Smooth muscle cell (in vitro differentiated cells): Measurements from ENCODE around the gene SURF2. TPM values are rescaled to one million over a fixed set of nuclear protein-coding genes. Genes with fewer than 3 reads are reported as not detected.
"Not testable (repeated sequence)": the region's sequence is repeated elsewhere in the genome, so short reads cannot be mapped to it uniquely, and the experiment has no call there.

Source experiments
- DNase-seq: peaks from one replicate; lab custom pipeline; 2025; ENCODE audit not compliant: unreplicated experiment; lab: John Stamatoyannopoulos, UW
- H2AFZ ChIP-seq: fragments of 200-600 bp; sonication (generic); 2 replicates; pipeline ENCODE4 v1.6.0; 2016; ENCODE audit warnings: antibody characterized with exemption, low read depth, mild to moderate bottlenecking
- H3F3A ChIP-seq: fragments of 200-600 bp; sonication (generic); 2 replicates; pipeline ENCODE4 v1.6.0; 2017; ENCODE audit warnings: antibody characterized with exemption, low read depth
- H3K27ac ChIP-seq: fragments of 200-600 bp; sonication (generic); 2 replicates; pipeline ENCODE4 v1.5.1; 2016; ENCODE audit warnings: low read depth, mild to moderate bottlenecking
- H3K27me3 ChIP-seq: fragments of 200-600 bp; sonication (generic); 2 replicates; pipeline ENCODE4 v1.6.1; 2016; ENCODE audit warnings: low read depth, mild to moderate bottlenecking
- H3K36me3 ChIP-seq: fragments of 200-600 bp; sonication (generic); 2 replicates; pipeline ENCODE4 v1.5.1; 2016; ENCODE audit warnings: low read depth
- H3K4me1 ChIP-seq: fragments of 200-600 bp; sonication (generic); 2 replicates; pipeline ENCODE4 v1.5.1; 2016; ENCODE audit warnings: low read depth
- H3K4me2 ChIP-seq: fragments of 200-600 bp; sonication (generic); 2 replicates; pipeline ENCODE4 v1.6.0; 2016; ENCODE audit warnings: mild to moderate bottlenecking
- H3K4me3 ChIP-seq: fragments of 200-600 bp; sonication (generic); 2 replicates; pipeline ENCODE4 v1.5.1; 2016; ENCODE audit warnings: mild to moderate bottlenecking
- H3K79me2 ChIP-seq: fragments of 200-600 bp; sonication (generic); 2 replicates; pipeline ENCODE4 v1.6.0; 2016; ENCODE audit warnings: low read depth, mild to moderate bottlenecking
- H3K9ac ChIP-seq: fragments of 200-600 bp; sonication (generic); 2 replicates; pipeline ENCODE4 v1.6.0; 2016; ENCODE audit warnings: low read depth
- H3K9me3 ChIP-seq: fragments of 200-600 bp; sonication (generic); replicated peaks from 2 replicates; pipeline ENCODE4 v1.5.1; 2016; ENCODE audit warnings: low read depth
- H4K20me1 ChIP-seq: fragments of 200-600 bp; sonication (generic); 2 replicates; pipeline ENCODE4 v1.6.0; 2016; ENCODE audit warnings: low read depth
- CTCF ChIP-seq: fragments of 200-600 bp; sonication (generic); IDR thresholded peaks from 2 replicates; pipeline ENCODE4 v1.5.1; 2017; ENCODE audit warnings: borderline replicate concordance, mild to moderate bottlenecking, antibody characterized with exemption; ENCODE audit not compliant: insufficient read depth, poor library complexity, severe bottlenecking
- WGBS: methylation state at CpG from one replicate; pipeline ENCODE4 v1.1.7; 2016; ENCODE audit warnings: low lambda C conversion rate; 5-methylcytosine and 5-hydroxymethylcytosine counted together
- polyA plus RNA-seq: library from polyadenylated mRNA; unstranded; fragments of >200 nt; fragmentation: Nextera tagmentation; extraction: Ambion mirVana; gene quantifications from 2 replicates; pipeline ENCODE4 v1.2.1, GENCODE V29; 2016
- total RNA-seq: library from RNA; depleted of rRNA; stranded (reverse); fragments of >200 nt; gene quantifications from 2 replicates; pipeline ENCODE4 v1.2.3, GENCODE V29; 2014

The SURF2 gene
- total and polyA plus RNA-seq, 2 experiments from 2014 or later: 11.4 to 21.4 TPM

GRCh38 chr9:133323991-133324703 lies 32.2 kb upstream of the SURF2 start:
- H3K4me3 ChIP-seq: no peak overlapping the region
- no peak overlapping the region for H3K9ac ChIP-seq
- H3K27ac ChIP-seq: no peak overlapping the region
- WGBS: 92% methylated on average over 13 of the region's 13 CpGs
- H3F3A ChIP-seq: no peaks in the 10 kb centered on the region
- H3K4me1 ChIP-seq: no peaks in the 10 kb centered on the region
- TF ChIP-seq CTCF: no peak
- H3K9me3 ChIP-seq: no peaks in the 10 kb centered on the region
- DNase-seq: no peak
- no peaks in the 10 kb centered on the region for H3K27me3 ChIP-seq
- H2AFZ ChIP-seq: no peak overlapping the region
- H3K4me2 ChIP-seq: no peak overlapping the region
- no peaks in the 10 kb centered on the region for H4K20me1 ChIP-seq
- H3K79me2 ChIP-seq: no peaks in the 10 kb centered on the region
- H3K36me3 ChIP-seq: no peaks in the 10 kb centered on the region

- not testable (repeated sequence) for H3K4me1 ChIP-seq, H3K9me3 ChIP-seq, H2AFZ ChIP-seq, H3K4me2 ChIP-seq, H3K27ac ChIP-seq, DNase-seq, H3F3A ChIP-seq, H3K4me3 ChIP-seq, H4K20me1 ChIP-seq, H3K36me3 ChIP-seq, H3K27me3 ChIP-seq, H3K79me2 ChIP-seq, H3K9ac ChIP-seq
- WGBS: 88% methylated on average over 6 of the region's 6 CpGs
Measured at GRCh38 chr9:133327021-133327420, 29.3 kb upstream of the SURF2 start.

- H3K4me3 ChIP-seq: no peak overlapping the region
- DNase-seq: no peak
Measured at GRCh38 chr9:133327834-133328484, 28.4 kb upstream of the SURF2 start.

More at GRCh38 chr9:133327834-133328484, 28.4 kb upstream of the SURF2 start:
- 88% methylated on average over 10 of the region's 10 CpGs for WGBS
- H3K27ac ChIP-seq: no peak overlapping the region
- no peak overlapping the region for H3K9ac ChIP-seq
- H2AFZ ChIP-seq: no peak overlapping the region
- H3F3A ChIP-seq: peaks cover 7% of the 10 kb centered on the region
- H3K4me1 ChIP-seq: no peaks in the 10 kb centered on the region
- H3K4me2 ChIP-seq: no peak overlapping the region
- H3K9me3 ChIP-seq: no peaks in the 10 kb centered on the region
- no peak for TF ChIP-seq CTCF
- no peaks in the 10 kb centered on the region for H3K27me3 ChIP-seq
- H3K36me3 ChIP-seq: no peaks in the 10 kb centered on the region
- H3K79me2 ChIP-seq: no peaks in the 10 kb centered on the region
- peaks cover 4% of the 10 kb centered on the region for H4K20me1 ChIP-seq
